ENCODE data around the gene PRPF31. TPM values are rescaled to one million over a fixed set of nuclear protein-coding genes. Genes with fewer than 3 reads are reported as not detected.

The PRPF31 gene
- total and polyA plus RNA-seq, 2 of the 13 experiments (the other 11 are each of a cell fraction or from before 2014, with no cell fraction given), result 23.8 to 63.8 TPM

DNA sequence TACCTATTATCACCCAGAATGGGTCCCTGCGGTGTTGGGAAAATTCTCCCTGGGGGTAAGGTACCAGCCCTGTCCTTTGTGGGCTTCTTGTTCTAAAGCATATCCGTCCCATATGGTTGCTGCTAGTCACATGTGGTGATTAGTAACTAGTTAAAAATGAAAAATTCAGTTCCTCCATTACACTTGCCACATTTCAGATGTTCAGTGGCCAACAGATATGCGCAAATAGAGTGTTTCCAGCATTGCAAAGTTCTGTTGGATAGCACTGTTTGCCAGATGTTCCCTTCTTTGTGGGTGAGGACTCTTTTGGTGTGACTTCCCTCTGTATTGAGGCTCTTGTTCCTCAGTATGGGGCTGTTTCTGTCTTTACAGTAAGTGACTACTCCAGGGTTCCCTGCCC lies 25.8 kb downstream of the PRPF31 start:
- no peak overlapping the region for H3K27ac ChIP-seq (ENCODE audit: extremely low read length, insufficient read depth, low read length)
- 96% methylated on average over 3 of the region's 3 CpGs for WGBS (ENCODE audit: low lambda C conversion rate)
- H3K9ac ChIP-seq (ENCODE audit: insufficient read depth, low read depth, low read length), result no peak overlapping the region
- no peak overlapping the region for H2AFZ ChIP-seq (ENCODE audit: low read length)
- ChIA-PET CTCF (ENCODE audit: low intra/inter-chr PET ratio, low total read pairs) (no interaction called here), POLR2A (no interaction called here)
- peaks cover 29% of the 10 kb centered on the region for H3K4me1 ChIP-seq (ENCODE audit: insufficient read depth, low read length)
- intact Hi-C loops (cut with micrococcal nuclease; ENCODE audit: unreplicated experiment) (no loop called here), in situ Hi-C loops (cut with HindIII; ENCODE audit: extremely low pct_ligation_motif_present, low pct_unique_long_range_greater_than_20kb) (no loop called here)
- FAIRE-seq (no peak), DNase-seq (ENCODE audit: low spot score) (no peak), ATAC-seq (no peak)
- H3K9me3 ChIP-seq (ENCODE audit: low read length), result no peaks in the 10 kb centered on the region
- H3K4me3 ChIP-seq (replicated peaks in 1 of 3; ENCODE audit: insufficient read depth in 1 of 3, low read depth in 2 of 3, low read length in 3 of 3), result no peak overlapping the region
- peaks cover 39% of the 10 kb centered on the region for H3K79me2 ChIP-seq (ENCODE audit: insufficient read depth, low read length)
- H3K27me3 ChIP-seq (ENCODE audit: control insufficient read depth in 1 of 2, insufficient read depth in 2 of 2, low read length in 2 of 2), result no peaks in the 10 kb centered on the region; a peak in 1 of 5 replicates
- peaks cover 48 to 68% of the 10 kb centered on the region in 2 experiments for H3K36me3 ChIP-seq (replicated peaks in 1 of 2; ENCODE audit: control insufficient read depth in 1 of 2, insufficient read depth in 2 of 2, low read length in 2 of 2)
- no peak overlapping the region for H3K4me2 ChIP-seq (ENCODE audit: low read depth, low read length)
- no TSS peak for BruUV-seq (replicated peaks)
- peaks cover 11% of the 10 kb centered on the region; the same call in 1 of the 2 replicates for H4K20me1 ChIP-seq (ENCODE audit: insufficient read depth, low read length)
- TF ChIP-seq TEAD2 (CRISPR knock-in tag; IDR thresholded peaks at IDR 0.05), result no peak
- TF ChIP-seq, protein P1, sequence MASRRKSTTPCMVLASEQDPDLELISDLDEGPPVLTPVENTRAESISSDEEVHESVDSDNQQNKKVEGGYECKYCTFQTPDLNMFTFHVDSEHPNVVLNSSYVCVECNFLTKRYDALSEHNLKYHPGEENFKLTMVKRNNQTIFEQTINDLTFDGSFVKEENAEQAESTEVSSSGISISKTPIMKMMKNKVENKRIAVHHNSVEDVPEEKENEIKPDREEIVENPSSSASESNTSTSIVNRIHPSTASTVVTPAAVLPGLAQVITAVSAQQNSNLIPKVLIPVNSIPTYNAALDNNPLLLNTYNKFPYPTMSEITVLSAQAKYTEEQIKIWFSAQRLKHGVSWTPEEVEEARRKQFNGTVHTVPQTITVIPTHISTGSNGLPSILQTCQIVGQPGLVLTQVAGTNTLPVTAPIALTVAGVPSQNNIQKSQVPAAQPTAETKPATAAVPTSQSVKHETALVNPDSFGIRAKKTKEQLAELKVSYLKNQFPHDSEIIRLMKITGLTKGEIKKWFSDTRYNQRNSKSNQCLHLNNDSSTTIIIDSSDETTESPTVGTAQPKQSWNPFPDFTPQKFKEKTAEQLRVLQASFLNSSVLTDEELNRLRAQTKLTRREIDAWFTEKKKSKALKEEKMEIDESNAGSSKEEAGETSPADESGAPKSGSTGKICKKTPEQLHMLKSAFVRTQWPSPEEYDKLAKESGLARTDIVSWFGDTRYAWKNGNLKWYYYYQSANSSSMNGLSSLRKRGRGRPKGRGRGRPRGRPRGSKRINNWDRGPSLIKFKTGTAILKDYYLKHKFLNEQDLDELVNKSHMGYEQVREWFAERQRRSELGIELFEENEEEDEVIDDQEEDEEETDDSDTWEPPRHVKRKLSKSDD (CRISPR knock-in tag; IDR thresholded peaks at IDR 0.05; ENCODE audit: low read depth), result no peak
- no peak for TF ChIP-seq TCF7 (IDR thresholded peaks at IDR 0.05; ENCODE audit: low read depth)
- TF ChIP-seq, protein P2, sequence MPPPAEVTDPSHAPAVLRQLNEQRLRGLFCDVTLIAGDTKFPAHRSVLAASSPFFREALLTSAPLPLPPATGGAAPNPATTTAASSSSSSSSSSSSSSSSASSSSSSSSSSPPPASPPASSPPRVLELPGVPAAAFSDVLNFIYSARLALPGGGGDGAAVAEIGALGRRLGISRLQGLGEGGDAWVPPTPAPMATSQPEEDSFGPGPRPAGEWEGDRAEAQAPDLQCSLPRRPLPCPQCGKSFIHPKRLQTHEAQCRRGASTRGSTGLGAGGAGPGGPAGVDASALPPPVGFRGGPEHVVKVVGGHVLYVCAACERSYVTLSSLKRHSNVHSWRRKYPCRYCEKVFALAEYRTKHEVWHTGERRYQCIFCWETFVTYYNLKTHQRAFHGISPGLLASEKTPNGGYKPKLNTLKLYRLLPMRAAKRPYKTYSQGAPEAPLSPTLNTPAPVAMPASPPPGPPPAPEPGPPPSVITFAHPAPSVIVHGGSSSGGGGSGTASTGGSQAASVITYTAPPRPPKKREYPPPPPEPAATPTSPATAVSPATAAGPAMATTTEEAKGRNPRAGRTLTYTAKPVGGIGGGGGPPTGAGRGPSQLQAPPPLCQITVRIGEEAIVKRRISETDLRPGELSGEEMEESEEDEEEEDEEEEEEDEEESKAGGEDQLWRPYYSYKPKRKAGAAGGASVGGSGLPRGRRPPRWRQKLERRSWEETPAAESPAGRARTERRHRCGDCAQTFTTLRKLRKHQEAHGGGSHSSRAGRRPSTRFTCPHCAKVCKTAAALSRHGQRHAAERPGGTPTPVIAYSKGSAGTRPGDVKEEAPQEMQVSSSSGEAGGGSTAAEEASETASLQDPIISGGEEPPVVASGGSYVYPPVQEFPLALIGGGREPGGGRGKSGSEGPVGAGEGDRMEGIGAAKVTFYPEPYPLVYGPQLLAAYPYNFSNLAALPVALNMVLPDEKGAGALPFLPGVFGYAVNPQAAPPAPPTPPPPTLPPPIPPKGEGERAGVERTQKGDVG (CRISPR knock-in tag; IDR thresholded peaks at IDR 0.05; ENCODE audit: borderline replicate concordance), result no peak
- TF ChIP-seq ZNF747 (CRISPR knock-in tag; IDR thresholded peaks at IDR 0.05; ENCODE audit: borderline replicate concordance), result no peak
- TF ChIP-seq TFDP1 (CRISPR knock-in tag; IDR thresholded peaks at IDR 0.05; ENCODE audit: borderline replicate concordance), result no peak
- TF ChIP-seq ZNF580 (CRISPR knock-in tag; IDR thresholded peaks at IDR 0.05; ENCODE audit: borderline replicate concordance, low read depth), result no peak
- TF ChIP-seq ZNF891 (CRISPR knock-in tag; IDR thresholded peaks at IDR 0.05), result no peak
- no peak for TF ChIP-seq ZNF20 (CRISPR knock-in tag; IDR thresholded peaks at IDR 0.05)
- no peak for TF ChIP-seq ZNF30 (CRISPR knock-in tag; IDR thresholded peaks at IDR 0.05)
- no peak for TF ChIP-seq PAXIP1 (CRISPR knock-in tag; conservative IDR thresholded peaks at IDR 0.05)
- TF ChIP-seq JARID2 (CRISPR knock-in tag; IDR thresholded peaks at IDR 0.05; ENCODE audit: insufficient replicate concordance), result no peak
